GM21515 (cell line): ENCODE measurements around the gene ST3GAL4.

Source experiments
- ATAC-seq: cut with Tn5 transposase; IDR thresholded peaks from one replicate; pipeline ENCODE4 v1.9.1; 2021; ENCODE audit not compliant: unreplicated experiment

Gene ST3GAL4

DNA sequence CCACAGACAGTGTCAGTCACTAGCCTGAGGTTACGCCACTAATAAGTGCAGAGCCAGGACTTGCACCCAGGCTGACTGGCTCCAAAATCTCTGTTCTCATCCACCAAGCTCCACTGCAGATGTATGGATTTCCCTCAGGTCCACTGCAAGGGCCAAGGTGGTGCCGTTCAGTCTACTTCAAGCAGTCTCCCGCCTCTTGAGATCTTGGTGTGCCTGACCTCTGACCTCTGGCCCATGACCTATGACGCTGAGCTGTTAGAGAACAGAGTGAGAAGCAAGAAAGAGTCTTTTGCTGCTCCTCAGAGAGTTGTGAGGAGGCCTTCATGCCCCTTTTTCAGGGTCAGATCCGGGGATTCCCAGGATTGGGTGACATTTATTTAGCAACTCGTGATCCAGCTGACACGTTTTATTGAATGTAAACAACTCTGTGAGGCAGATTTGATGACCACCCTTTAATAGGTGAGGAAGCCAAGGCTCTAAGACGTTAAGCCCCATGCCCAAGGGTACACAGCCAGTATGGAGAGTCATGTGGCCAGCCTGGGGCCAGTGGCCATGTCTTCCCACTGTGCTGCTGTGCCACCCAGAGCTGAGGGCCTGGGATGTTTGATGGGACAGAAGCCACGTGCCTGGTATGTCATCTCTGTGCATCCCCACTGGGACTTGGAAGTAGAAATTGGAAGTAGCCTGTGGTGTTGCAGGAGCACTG is 26.4 kb upstream of the ST3GAL4 start:
- no peak for ATAC-seq

DNA sequence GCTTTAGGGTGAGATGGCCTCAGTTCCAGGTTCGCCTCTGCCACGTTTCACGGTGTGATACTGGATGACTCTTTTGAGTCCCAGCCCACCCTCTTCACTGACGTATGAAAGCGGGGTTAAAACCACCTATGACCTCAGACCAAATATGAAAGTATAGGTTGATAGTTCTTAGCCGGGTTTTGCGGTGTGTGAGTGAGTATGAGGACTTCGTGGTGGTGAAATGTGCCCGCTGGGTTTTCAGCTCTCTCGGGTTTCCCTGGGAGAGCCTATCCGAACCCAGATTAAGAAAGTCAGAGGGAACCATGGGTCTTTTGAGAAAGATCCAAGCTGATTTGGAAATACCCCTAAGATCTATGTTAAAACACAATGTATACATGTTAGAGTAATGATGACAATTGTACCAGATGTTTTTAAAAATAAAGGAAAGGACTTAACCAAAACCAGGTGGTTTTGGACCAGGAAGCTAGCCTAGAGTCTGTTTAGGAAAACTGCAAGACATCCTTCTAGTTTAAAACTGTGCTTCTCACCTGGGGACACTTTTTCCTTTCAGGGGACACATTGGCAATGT is 25.8 kb upstream of the ST3GAL4 start:
- no peak for ATAC-seq

DNA sequence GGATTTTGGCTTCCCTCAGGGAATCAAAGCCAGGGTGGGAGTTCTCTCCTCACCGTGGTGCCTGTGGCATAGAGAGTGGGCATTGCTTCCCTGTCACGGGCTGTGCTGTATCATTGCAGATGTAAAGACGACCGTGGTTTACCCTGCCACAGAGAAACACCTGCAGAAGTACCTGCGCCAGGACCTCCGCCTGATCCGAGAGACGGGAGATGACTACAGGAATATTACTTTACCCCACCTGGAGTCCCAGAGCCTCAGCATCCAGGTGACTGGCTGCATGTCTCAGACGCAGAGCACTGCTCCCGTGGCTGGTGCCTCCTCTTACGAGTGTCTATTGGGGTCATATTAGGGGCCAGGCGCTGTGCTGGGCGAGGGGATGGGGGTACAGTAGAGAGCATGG is 24.2 kb upstream of the ST3GAL4 start:
- ATAC-seq, result no peak

DNA sequence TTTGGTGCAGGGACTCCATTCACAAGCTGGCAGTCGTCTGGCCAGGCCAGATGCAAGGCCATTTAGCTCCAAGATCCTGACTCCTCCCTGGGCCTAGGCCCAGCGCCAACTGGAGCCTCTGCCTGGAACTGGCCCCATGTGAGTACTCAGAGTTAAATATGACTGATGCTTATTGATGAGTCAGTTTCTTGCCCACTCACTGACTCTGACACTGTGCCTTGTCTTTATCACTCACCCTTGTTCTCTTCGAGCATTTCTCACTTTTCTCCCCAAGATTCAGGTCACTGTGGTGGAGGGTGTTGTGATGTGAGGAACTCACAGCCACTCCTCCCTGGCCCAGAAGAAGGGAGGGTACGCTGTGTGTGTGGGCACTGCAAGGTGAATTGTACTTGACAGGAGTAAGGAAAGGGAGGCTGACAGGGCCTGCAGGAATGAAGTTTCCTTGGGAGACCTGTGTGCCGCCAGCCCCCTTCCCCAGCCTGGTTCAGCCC is 23.2 kb upstream of the ST3GAL4 start:
- ATAC-seq, result no peak

DNA sequence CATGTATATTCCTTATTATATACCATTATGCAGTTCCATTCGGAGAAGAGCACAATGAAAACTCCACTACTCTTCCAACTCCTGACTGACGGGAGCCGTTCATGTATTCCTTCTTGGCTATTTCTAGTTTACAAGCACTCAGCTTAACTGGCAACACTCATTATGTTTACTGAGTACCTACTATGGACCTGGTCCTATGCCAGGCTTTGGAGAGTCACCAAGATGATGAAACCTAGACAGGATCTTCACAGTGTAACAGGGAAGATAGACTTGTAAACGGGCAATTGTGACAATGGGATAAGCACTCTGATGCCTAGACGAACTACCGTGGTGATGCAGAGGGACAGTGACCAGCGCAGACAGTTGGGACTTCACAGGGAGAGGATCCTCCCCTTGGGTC is 22.3 kb upstream of the ST3GAL4 start:
- no peak for ATAC-seq

DNA sequence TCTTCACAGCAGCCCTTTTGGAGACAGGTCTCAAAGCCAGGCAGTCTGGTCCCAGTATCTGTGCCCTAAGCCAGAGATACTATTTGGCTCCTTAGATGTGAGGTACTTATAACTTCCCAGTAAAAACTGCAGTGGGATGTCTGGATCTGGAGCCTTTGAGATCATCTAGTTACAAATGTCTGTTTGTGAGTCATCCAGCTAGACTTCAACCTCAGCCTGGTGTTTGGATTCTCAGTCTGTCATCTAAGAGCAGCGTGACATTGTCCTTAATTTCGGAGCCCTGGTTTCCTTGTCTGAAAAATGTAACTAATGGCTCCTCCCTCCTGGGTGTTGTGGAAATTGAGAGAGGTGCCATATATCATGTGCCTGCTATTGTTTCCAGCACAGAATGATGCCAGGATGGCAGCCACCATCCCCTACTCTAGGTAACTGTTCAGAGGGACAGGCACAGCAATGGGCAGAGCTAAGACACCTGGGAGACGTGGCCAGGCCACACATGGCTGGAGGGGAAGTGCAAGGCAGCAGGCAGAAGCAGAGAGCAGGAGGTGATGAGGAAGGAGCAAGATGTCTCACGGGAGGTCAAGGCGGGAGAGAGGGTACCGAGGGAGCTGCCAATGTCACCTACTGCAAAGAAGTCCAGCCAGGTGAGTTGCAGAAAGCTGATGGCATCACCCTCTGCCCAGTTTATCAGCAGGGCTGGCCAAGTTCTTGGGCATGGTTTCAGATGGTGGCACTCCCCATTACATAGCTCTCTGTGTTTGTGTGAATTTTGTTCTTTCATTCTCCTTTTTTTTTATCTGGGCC is 20.6 kb upstream of the ST3GAL4 start:
- ATAC-seq, result no peak

DNA sequence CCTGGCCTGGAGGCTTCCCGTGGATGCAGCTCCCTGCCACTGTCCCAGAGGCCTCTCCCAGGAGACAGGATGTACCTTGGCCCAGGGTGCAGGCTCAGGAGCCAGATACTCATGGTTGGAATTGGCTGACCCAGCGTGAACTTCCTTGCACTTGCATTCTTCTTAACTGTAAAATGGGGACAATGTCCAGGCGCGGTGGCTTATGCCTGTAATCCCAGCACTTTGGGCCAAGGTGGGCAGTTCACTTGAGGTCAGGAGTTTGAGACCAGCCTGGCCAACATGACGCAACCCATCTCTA is 20.1 kb upstream of the ST3GAL4 start:
- ATAC-seq, result no peak

DNA sequence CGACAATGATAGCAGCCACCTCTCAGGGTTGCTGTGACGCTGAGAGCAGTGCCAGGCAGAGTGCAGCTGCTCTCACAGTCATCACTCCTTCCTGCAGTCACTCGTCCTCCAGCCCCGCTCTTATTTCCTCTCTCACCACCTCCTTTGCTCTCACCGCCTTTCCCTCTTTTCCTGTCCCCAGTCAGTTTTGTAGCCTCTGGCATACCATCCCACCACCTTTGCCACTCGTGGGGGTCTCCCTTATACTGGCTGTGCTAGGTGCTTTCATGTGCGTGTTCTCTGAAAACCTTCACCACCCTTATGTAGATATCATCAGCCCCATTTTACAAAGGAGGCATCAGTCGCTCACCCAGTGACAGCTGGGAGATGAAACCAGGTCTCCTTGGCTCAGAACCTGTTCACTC is 19.3 kb upstream of the ST3GAL4 start:
- ATAC-seq, result no peak

DNA sequence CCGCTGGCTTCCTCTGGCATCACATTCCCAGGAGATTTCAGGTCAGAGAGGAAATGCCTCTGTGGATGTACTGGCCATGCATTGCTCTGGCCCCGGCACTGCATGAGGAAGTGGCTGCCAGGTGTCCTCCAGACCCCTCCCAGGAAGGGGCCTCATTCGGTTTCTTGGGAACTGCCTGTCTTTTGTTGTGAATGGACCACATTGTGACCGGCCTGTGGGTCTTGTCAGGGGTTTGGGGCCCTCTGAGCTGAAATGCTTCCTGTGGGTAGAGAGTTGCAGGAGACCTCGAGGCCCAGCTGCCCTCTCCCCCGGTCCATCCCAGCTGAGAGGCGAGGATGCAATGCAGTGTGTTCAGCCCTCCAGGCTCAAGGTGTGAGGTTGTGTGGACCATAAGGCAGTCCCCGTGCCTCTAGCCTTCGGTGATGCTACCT is 18.8 kb upstream of the ST3GAL4 start:
- no peak for ATAC-seq

DNA sequence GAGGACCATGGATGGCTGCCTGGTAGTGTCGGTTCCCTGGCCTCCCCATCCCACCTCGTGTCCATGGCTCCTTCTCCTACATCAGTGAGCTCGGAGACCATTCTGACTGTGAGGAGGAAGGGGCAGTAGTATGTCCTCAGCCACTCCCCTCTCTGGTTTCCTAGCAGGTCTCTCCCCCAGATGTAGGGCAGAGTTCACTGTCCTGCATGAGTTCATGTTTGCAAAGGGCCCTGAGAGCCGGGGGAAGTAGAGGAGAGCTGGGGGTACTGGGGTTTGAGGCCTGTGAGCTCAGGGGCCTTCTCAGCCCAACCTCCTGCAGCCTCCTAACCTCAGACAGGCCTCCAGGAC is 18.4 kb upstream of the ST3GAL4 start:
- no peak for ATAC-seq

DNA sequence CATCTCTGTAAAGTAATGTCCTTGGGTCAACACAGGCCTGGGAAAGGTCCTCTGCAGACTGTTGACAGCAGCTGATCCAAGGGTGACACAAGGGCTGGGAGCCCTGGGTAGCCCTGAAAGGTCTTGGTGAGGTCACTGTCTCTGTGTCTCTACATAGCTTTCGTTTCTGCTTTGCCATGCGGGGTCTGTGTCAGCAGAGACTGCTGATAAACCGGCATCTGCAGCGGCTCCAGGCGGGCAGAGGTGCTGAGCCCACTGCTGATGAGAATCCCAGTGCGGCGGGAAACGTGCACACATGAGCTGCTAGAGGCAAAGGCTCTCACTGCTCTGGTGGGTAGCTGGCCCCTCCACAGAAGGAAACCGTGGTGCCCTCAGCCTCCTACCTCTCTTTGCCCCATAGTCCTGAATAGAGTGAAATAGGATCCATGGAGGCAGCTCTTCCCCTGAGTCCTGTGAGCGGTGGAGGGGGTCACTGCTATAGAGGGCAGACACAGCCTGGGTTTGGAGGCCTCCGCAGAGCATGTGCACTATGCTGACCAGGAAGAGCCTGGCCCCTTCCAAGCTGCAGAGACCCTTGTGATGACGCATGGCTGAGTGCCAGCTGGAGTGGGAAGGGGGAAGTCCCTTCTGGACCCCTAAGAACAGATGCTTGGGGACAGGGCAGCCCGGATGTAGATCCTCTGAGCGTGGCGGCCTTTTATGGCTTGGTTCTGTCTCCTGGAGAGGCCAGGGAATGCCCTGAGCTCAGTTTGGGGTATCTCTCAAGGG is 17.8 kb upstream of the ST3GAL4 start:
- no peak for ATAC-seq

DNA sequence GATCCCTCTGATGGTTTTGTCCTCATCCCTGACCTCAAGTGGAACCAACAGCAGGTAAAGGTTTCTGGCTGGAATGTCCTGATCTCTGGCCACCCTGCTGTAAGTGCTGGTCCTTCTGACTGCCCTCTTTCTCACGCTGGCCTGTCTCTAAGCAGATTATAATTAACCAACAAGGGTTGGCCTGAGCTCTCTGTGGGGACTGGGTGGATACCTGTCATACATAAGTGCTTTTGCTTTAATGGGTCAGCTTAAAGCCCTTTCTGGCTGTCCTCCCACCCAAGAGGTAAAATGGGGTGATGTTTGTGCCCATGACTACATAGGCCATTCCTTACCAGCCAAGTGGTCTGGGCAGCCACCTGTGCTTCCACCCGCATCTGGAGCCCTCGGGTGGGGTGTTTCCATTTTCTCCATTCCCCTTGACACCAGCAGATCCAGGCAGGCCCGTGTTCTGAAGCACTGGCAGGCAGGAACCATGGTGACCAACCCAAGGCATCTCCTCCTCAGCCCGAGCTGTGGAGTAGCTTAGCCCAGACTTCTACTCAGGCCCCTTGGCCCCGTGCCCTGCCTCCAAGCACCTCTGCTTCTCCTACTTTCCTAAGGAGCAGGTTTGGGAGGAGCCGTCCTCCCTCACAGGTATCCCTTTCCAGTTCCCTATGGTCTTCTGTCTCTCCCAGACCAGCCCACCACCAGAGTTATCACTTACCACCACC is 17.0 kb upstream of the ST3GAL4 start:
- no peak for ATAC-seq

DNA sequence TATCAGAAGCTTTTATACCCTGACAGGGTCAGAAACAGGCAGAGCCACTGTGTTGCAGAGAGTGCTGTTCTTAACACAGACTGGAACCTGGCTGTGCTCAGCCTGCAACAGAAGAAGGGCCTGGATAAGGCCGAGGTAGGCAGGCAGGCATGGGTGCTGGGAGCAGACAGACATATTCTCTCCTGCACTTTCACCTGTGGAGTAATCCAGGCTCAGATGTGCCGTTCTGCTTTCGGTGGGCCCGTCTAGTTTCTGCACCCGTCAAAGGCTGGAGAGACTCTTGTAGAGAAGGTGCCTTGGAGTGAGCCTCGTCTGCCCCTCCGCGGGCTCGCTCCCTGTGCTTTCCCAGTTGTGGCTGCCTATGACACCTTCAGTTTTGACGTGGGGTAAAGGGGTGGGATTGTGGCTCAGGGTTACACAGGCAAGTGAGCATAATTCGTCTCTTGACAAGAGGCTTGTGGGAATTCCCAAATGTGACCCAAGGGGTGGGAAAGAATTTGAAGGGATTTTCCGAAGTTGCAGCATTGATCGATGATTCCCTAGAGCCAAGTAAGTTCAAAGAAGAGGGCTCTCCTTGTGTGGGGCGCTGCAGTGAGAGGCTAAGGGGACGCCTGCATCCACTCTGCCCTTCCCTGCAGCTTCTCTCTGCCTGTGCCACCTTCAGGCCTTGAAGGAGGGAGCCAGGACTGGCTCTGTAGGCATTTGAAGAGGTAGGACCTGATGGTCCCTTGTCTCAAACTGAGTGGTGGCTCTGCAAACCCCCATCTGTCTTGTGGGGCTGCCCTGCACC is 16.2 kb upstream of the ST3GAL4 start:
- ATAC-seq, result no peak

DNA sequence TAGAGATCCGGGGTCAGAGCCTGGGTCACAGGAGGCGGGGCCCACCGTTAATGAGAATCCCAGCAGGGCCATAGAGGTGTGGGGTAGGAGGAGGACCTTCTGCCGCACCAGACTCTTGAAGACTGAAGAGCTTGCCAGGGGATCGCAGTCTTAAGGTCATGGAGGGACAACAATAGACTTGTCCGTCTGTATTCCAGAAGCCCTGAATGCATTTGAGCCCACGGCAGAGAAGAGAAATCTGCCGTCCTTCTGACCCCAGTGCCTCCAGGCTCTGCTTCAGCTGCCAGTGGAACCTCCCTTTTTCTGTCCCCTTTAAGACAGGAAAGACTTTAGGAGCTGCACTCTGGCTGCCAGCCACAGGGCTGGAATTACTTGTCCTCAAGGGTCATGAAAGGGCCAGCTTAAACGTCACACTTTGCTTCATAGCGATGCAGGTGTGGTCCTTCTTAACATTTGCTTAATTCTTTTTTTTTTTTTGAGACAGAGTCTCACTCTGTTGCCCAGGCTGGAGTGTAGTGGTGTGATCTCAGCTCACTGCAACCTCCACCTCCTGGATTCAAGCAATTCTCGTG is 15.5 kb upstream of the ST3GAL4 start:
- ATAC-seq, result no peak

DNA sequence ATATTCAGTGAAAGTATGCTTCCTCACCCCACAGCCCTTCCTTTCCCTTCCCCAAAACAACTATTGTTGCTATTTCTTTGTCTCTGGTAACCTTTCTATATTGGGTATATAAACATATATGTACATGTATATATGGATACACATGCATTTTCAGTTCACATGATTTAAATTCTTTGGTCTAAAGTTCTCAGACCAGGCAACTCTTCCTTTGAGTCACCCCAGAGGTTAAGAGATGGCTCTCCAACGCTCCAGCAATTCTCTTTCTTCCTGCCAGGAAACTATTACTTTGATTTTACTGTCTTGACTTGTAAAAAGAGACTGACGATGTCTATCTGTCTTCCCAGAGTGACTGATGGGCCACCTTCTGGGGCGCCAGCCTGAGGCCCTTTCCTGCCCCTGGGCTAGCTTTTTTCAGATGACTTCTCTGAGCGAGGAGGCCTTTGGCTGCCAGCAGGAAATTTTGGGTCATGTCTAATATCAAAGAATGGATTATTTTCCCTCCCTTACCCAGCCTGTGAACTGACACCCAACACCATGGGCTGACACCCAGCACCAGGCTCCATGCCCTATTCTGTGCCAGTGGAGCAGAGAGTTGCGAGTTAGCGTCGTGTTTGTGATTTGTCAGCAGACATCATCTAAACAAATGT is 14.4 kb upstream of the ST3GAL4 start:
- no peak for ATAC-seq

DNA sequence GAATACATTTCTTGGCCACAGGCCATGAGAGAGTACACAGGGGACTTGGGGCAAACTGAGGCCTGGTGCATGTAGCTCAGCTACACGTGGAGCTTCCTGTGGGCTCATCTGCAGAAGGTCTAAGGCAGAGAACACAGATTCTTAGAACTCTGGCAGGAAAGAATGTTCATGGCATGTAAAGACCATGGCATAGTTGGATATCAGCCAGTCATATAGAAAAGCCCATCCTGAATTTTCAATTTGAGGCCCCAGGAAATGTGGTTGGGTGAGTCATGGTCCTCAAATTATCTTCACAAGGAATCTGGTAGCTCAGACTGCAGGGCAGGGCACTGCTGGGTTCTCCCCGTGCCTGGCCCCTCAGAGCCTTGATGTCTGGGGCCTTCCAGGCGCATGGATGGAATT is 13.7 kb upstream of the ST3GAL4 start:
- ATAC-seq, result no peak

DNA sequence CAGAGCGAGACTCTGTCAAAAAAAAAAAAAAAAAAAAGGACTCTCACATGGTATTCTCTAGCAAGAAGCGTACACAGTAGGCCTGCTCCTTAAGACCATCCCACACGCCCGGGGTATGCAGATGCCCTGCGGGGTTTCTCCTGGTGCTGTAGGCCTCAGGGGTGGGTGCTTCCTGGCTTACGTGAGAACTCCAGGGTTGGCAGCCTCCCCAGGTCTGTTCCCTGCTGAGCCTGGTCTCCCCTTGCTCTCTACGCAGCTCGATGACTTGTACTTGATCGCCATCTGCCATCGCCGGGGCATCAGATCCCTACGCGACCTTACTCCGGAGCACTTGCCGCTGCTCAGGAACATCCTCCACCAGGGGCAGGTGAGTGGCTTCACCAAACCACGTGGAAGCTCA is 12.4 kb upstream of the ST3GAL4 start:
- ATAC-seq, result no peak

DNA sequence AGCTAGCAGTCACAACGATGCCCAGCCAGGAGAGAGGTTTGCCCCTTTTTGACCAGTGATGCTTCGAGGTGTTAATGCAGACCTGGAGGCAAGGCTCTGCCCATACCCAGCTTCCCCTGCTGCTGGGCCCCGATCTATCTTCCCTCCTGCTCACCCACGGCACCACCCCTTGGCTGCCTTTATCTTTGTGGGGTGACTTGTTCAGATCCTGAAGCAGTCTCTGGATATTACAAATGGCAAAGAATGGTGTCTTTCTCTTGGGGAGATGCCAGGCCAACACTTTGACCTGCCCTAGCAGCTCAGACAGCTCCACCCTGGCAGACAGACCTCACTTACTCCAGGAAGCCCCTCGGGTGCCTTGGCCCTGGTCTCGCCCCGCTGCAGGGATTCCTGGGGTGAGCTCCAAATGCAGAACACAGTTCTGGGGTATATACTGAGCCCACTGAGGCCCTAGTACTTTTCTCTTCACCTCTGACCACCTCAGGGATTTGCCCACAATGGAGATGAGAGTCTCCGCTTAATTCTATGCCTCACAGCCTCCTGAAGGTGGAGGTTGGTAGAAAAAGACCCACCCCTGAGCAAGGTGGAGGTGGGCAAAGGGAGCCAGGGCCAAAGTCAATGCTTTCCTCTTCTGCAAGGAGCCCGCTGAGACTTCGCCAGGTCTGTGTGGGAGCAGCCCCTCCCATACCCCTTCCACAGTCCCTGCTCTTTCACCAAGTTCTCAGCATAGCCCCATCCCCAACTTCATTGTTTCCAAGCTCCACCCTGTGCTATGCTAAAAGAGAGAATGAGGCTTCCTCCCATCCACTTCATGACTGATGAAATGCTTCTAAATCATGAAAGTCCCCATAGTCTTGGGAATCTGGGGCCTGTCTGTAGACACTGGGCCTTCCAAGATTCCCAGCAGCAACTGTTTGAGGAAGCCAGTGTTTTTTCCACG is 11.1 kb upstream of the ST3GAL4 start:
- no peak for ATAC-seq
